ENCODE measurements around the gene AIFM3.
A peak's percentile ranks its signal among the peaks of the same experiment; 100 is the strongest.
"Not testable (repeated sequence)": the region's sequence is repeated elsewhere in the genome, so short reads cannot be mapped to it uniquely, and the experiment has no call there.

AIFM3 gene

DNA sequence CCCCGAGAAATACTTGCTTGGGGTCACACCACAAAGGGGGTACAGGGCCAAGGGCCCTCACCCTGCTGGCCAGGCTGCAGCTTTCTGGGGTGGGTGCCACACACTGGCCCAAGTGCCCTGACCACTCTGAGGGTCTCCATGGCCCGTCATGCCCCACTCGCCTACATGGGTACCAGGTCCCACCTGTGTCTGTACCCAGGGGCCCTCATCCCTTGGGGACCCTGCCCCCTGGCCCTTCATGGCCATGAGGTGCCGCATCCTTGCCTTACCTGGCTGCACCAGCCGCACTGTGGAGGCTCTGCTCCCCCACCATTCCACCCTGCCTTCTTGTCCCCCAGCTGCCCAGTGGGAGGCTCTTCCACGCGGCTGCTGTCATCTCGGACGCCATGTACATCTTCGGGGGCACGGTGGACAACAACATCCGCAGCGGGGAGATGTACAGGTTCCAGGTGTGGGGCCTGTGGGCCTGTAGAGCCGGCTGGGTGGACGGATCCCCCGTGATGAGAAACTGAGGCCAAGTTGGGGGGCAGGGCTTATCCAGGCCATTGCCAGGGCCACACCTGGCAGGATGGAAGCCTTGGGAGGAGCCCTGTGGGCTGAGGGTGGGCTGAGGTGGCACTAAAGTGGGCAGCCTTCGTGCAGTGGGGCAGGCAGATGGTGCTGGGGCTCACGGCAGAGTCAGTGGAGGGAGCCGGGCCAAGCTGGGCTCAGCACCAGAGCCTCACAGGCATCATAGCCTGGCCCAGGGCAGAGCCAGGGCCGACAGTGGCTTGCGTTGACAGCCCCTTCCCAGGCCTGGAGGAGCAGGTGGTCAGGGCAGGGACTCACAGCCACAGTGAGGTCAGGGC lies 25.6 kb downstream of the AIFM3 start:
- DNase-seq, result no peak

DNA sequence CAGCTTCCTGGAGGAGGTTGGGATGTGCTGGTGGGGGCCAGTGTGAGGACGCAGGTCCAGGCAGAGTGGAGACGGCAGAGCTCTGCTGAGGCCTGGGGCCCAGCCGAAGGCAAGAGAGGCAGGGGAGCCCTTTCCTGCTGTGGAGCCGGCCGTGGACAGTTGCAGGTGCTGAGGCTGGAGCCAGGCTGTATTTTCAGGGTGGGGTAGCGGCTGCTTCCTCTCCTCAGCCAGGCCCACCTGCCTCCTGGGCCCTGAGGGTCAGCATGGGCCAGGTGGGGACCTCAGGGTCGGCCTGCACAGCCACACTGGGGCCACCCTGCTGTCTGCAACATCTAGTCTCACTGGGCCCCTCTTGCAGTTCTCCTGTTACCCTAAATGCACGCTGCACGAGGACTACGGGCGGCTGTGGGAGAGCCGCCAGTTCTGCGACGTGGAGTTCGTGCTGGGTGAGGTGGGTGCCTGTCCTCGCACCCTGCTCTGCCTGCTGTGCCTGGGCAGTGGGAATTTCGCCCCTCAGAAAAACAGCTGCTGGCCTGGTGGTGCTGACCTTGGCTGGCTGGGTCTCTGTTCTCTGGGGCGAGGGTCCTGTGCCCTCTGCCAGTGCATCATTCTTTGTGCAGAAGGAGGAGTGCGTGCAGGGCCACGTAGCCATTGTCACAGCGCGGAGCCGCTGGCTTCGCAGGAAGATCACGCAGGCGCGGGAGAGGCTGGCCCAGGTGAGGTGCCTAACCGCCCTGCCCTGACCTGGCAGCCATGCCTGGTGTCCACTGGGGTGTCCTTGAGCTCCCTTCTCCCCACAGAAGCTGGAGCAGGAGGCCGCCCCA lies 26.5 kb downstream of the AIFM3 start:
- no peak for DNase-seq

DNA sequence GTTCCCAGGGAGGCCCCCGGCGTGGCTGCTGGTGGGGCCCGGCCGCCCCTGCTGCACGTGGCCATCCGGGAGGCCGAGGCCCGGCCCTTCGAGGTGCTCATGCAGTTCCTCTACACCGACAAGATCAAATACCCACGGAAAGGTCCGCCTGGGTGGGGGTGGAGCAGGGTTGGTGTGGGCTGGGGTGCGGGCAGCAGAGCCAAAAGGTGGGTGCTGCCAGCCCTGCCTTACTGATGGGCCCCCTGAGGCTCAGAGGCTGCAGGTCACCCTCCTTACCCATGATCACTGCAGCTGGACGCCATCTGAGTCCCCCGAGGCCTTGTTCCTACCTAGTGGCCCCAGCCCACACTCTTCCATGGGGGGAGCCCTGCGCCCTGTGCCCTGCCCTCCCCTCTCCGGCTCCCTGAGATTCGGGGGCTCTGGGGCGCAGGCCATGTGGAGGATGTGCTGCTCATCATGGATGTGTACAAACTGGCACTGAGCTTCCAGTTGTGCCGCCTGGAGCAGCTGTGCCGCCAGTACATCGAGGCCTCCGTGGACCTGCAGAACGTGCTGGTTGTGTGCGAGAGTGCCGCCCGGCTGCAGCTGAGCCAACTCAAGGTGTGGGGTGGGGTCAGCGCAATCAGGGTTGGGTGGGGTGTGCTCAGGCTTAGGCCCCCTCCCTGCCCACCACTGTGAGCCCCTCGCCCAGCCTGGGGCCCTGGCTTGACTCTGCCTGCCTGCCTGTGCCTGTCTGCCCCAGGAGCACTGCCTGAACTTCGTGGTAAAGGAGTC lies 27.3 kb downstream of the AIFM3 start:
- DNase-seq, result no peak

DNA sequence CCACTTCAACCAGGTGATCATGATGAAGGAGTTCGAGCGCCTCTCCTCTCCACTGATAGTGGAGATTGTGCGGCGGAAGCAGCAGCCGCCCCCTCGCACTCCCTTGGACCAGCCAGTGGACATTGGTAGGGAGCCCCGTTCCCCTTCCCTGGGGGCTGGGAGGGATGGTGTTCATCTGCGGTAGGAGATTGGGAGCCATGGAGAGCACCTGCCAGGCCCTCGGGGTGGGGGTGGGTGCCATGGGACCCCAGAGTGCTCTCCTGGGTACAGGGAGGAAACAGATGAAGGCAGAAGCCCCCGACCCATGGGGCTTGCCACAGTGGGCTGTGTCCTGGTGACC lies 27.8 kb downstream of the AIFM3 start:
- no peak for DNase-seq

DNA sequence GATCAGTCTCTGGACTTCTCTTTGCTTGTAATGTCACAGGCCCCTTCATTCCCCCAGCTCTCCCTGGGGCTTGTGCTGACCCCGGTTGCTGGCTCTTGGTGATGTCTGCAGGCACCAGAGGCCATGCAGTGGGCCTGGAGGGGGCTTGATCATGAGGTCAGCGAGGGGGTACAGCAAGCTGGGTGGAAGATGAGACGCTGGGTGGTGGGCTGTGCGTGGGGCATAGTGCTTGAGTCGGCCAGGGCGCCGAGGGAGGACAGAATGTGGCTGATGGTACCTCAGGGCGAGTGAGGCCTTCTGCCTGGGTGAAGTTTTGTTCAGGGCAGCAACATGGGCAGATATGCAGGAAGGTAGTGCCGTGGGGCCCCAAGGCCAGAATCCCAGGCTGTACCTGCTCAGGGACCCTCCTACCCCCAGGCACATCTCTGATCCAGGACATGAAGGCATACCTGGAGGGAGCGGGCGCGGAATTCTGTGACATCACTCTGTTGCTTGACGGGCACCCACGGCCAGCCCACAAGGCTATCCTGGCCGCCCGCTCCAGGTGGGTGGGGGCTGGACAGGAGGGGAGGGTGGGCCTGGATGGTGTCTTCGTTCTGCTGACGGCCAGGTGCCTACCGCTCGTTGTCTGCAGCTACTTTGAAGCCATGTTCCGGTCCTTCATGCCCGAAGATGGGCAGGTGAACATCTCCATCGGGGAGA lies 28.4 kb downstream of the AIFM3 start:
- DNase-seq, result no peak

DNA sequence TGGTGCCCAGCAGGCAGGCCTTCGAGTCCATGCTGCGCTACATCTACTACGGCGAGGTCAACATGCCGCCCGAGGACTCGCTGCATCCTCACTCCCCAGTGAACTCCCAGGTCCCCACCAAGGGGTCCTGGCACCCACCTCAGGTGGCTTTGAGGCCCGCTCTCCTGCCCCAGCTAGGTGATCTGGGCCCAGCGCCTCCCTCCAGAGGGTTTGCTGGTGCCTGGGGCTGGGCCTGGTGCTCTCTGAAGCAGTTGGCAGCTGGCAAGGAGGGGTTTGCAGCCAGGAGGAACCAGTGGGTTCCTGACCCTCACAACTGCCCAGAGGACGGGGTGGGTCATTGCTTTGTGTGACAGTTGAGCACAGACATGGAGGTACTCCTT lies 29.0 kb downstream of the AIFM3 start:
- no peak for DNase-seq

DNA sequence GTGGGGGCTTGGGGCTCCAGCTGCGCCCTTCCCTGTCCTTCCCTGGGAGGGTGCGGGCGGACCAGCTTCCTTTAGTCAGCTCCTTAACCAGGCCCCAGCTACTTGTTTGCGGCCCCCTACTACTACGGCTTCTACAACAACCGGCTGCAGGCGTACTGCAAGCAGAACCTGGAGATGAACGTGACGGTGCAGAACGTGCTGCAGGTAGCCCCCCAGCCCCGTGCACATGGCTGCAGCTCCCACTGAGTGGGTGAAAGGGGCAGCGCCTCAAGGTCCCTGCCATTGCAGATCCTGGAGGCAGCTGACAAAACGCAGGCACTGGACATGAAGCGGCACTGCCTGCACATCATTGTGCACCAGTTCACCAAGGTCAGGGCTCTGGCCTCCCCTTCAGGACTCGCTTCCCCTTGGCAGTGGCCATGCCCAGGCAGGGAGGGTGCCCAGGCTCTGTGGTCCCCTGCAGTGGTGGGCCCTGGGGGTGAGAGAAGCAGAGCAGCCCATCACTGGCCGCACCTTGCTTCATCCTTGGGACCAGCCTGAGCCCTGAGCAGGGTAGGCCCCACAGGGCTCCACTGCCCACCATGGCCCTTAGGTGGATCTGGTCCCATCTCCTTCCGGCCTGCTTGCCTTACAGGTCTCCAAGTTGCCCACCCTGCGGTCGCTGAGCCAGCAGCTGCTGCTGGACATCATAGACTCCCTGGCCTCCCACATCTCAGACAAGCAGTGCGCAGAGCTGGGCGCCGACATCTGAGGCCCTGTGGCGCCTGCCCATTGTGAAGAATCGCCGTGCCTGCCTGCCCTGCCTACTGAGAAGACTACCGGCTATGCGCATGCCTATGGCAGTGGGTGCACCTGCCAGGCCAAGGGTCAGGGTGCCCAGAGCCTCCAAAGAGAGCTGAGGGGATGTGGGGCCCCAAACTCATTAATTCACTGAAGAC lies 29.8 kb downstream of the AIFM3 start:
- DNase-seq, result no peak

DNA sequence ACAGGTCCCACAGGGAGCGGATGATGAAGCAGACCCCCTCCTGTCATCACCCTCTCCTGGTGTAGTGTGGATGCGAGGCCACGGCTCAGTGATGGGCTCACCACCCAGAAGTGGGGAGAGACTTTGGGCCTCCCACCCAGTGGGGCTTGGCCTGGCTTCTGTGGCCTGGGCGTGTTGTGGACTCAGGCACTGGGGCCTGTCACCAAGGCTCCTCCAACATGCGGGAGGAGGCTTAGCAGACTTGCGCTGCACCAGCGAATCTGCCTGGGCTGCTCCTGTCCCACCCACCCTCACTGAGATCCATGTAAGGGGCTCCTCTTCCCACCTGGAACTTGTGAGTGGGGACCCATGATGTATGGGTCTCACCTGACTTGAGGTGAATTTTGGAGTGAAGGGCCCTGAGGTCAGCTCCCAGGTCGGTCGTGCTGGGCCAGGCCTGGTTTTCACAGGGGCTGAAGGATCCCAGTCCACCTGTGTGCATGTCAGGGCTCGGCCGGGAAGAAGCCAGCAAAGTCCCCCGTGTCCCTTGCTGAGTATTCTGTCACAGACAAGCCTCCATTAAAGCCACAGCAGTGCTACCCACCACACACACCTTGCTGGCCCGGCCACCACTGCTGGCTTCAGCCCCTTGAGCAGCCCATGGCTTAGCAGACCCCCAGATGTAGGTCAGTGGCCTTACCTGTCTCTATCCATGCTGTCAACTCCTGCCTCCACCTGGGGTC lies 30.6 kb downstream of the AIFM3 start:
- DNase-seq, result no peak

DNA sequence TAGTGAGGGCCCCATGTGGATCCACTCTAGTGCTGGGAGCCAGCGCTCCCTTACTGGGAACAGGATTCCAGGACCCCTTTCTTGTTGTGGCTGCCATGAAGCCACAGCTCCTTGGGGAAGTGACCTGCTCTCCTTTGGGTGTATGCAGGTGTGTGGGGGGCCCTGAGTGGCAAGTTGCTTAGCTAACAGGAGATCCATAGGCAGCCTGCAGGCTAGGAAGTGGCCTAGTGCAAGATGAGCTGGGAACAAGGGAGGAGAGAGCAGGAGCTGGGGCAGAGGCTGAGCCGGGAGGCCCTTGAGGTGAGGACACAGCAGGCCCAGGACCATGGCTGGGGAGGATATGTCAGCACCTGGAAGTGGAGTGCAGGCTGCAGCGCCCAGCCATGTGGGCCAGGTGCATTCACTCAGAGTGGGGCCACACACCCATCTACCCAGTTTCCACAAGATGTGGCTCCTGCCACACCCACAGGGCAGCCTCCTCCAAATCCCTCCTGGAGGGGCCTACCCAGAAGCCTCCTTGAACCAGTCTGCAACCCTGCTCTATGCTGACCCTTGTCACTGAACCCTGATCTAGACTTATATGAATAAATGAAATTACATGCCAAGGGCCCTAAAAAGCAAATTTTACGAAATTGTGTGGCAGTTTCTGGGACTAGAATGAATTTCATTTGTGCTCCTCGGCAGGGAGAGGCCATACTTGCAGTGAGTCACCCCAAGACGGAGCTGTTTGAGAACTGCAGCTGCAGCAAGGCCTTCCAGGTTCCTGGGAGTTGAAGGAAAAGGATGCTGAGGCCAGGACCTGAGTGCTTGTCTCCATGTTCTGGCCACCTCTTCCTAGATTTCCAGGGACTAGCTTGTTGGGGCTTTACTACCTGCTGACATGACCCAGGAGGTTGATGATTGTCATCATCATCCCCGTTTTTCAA lies 31.6 kb downstream of the AIFM3 start:
- DNase-seq, result no peak

DNA sequence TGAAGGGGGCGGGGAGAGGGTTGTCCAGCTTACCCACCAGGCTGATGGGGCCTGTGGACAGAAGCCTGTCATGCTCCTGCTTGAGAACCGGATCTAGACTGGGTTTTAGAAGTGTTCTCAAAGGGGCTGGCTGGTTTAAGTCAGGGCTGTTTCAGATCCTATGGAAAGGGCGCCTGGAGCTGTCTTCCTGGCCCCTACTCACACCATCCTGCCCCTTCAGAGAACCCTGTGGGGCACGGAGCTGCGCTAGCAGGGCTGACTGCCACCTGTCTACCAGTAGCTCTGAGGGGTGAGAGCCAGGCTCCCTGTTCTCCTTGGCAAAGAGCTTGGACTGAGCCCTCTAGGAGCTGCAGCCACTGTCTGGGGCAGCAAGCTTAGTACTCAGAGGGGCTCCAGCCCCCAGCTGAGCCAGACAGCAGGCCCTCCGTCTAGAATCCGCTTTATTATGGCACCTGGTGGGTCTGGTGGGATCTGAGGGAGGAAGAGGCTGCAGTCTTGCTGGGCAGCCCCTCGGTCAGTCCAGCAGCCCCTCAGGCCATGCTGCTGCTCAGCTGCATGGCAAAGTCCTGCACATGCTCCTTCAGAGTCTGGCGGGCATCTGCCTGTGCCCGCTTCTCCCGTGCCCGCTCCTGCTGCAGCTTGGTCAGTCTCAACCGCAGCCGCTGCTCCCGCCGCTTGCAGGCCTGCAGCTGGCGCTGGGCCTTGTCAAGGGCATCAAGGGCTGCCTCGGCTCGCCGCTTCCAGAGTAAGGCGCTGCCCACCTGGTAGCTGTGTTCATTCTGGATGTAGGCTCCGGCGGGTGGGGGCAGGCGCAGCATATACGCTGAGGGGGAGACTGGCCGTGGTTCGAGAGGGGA lies 32.5 kb downstream of the AIFM3 start:
- no peak for DNase-seq

DNA sequence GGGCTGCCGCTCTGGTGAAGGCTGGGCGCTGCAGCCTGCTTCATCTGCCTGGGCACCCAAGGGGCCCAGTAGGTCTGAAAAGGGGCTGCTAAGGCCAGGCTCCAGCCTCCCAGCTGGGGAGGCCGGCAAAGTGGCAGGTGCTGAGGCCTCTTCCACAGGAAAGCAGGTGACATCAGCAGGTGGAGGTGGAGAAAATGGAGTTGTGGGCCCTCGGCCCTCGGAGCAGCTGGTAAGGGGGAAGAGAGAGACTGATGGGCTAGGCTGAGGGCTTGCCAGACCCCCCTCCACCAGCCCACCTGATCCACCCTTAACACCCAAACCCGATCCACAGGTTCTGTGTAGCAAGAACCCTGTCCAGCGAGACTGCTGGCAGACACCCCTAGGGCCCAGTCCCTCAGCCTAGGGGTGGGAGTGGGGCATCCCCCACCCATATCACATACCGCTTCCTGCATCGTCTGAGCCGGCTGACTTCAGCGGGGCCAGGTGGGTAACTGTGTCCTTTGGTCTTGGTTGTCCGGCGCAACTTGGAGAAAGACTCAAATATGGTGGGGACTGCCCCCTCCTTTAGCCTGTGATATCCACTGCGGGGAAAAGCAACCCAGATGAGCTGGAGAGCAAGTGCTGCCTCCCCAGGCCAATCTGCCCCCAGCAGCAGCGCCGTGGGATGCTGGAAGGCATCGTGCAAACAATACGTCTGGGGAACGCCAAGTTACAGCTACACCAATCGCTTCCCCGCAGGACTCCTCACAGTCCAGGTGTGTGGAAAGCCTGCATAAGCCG lies 33.3 kb downstream of the AIFM3 start:
- DNase-seq, result no peak

DNA sequence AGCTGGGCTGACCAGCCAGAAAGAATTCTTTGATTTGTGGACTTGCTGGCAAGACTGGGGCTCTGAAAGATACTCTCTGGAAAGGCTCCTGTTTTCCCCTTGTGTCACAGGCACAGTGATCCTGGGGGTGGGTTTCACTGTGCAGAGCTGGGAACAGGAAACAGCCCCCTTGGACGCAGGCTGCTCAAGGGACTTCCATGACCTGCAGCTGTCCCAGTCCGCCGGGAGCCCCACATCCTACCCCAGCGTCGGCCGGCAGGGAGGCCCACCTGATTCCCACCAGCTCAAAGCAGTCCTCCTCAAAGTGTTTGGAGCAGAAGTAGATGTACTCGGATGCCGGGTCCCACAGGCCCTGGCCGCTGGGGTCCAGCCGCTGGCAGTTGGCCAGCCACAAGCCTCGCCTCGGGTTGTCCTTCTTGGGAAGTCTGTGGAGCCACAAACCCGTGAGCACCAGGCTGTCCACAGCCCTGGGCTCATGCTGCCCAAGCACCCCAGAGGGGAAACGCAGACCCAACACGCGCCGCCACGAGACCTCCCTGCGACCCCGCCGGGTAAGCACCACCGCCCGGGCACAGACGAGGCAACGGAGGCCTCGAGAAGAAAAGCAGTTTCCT lies 34.0 kb downstream of the AIFM3 start:
- no peak for DNase-seq

DNA sequence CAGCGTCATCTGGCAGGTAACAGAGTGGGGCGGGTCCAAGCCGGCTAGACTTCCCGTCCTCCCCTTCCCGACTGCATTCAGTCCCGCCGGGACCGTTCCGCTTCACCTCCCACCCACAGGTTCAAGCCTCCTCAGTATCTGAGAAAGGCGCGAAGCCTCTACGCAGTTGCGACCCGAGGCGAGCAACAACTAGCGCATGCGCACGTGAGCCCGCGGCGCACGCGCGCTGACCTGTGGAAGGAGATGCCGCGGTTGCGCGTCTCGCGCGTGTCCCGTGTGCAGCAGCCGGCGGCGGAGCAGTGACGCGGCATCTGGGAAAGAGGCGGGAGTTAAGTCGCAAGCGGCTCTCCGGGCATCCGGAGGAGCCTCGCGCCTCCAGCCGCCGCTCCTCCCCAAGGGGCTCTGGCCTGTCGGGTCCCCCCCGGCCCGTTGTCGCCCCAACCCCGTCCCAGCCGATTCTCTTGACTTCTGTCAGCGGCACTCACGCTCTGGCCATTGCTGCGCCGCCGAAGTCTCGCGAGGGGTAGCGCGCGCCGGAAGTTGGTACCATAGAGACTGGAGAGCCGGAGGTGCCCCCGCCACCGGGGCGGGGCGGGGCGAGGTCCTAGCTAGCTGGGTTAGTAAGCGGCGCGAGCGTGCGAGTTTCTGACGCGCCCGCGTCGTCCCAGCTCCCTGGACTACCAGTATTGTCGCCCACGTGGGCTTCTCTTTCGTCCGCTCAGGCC lies 34.7 kb downstream of the AIFM3 start, which contains the start of gene THAP7:
Gene THAP7, minus strand, starts transcription at position 518 of the 725 bp plus-strand sequence. Its CDS starts 207 bp downstream, at position 311.
- DNase-seq, result peak; percentile 91 to 96 (median 94)

DNA sequence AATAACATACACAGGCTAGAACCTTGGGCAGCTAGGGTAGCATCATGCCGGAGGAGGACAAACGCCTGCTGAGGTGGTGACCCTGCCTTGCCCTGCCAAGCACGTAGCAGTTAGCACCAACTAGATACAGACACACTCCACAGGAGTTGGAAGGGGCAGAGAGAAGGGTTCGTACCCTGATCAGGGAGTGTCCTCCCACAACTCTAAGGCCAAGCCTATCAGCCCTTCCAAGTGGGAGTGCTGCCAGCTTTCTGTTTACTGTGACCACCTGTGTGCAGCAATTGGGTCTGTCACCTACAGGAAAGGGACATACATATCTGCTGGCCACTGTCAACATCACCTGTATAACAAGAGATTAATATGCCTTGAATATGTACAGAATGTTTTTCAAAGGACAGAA lies 36.7 kb downstream of the AIFM3 start:
- no peak for DNase-seq

DNA sequence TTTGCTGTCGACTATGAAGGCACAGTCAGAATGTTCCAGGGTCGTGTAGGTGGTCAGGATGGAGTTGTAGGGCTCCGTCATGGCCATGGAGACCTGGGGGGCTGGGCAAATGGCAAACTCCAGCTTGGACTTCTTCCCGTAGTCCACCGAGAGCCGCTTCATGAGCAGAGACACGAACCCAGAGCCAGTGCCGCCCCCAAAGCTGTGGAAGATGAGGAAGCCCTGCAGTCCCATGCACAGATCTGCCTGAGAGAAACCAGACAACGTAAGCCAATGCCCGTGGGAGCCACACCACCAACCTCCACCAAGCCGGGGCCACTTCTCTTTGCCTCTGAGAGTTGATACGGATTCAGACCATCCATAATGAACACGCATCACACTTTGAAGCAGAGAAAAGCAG lies 42.2 kb downstream of the AIFM3 start:
- DNase-seq, result not testable (repeated sequence)

DNA sequence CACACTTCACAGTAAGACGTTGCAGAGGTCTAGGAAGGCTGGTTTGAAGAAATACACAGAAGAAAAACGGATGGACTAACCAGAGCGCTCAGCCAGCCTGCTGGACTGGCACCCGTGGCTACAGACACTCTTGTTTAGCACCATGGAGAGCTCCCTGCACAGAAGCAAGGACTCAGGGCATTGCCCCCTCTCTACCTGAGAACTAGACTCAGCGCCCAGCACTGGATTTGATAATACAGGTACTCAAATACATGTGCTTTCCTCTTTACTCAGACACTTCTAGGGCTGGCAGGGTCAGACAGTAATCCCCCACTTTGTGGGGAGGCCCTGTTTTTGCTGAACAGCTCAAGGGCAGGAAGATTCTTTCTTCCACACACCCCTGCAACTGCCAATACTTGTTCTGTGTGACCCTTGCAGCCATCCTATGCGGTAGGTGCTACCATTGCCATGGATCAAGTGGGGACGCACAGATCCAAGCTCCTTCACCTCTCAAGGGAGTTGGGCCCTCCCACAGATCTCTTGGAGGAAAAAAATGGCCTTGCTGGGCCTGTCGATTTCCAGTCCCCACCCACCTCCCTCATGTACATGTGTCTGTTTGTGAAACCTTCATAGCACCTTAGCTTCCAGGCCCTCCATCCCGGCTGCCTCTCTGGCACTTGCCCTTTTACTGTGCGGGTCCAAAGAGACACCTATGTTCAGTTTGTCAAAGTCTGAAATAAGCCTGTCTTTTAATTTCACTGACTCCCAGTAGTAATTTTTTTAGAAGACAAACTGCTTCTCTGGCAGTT lies 42.8 kb downstream of the AIFM3 start:
- no peak for DNase-seq
